Lower leg skin (tissue), 4 donors: Measurements from ENCODE around the gene GSG1L. TPM values are rescaled to one million over a fixed set of nuclear protein-coding genes. Genes with fewer than 3 reads are reported as not detected.

Source experiments
- DNase-seq, 2 donors: peaks; one replicate each; pipeline ENCODE4 v3.0.0-alpha.2; 2019; ENCODE audit warnings: low spot score in 2 of 2
- H3K4me3 ChIP-seq: fragments of 200-600 bp; sonication (generic); 2 replicates; pipeline ENCODE4 v1.5.1; 2017; ENCODE audit warnings: mild to moderate bottlenecking, low read depth; ENCODE audit not compliant: poor library complexity, severe bottlenecking
- CTCF ChIP-seq, 3 donors: fragments of 450-650 bp; IDR thresholded peaks; one replicate each; pipeline ENCODE4 v1.5.1; 2016; ENCODE audit warnings: antibody characterized with exemption in 3 of 3, mild to moderate bottlenecking in 3 of 3, moderate library complexity in 2 of 3
- POLR2A ChIP-seq, 2 donors: fragments of 450-650 bp; IDR thresholded peaks; one replicate each; pipeline ENCODE4 v1.6.1; 2016 to 2017; ENCODE audit warnings: antibody characterized with exemption in 2 of 2, mild to moderate bottlenecking in 1 of 2, moderate library complexity in 1 of 2
- WGBS, 2 donors: methylation state at CpG; one replicate each; pipeline ENCODE4 v1.1.5; 2018; 5-methylcytosine and 5-hydroxymethylcytosine counted together
- intact Hi-C: fragments of 100-400 bp; cut with DNase I; formaldehyde crosslinking; loops from one replicate; pipeline ENCODE4 v1.15.0; 2023; ENCODE audit warnings: low total_unique reads
- total RNA-seq, 4 donors: library from RNA; depleted of rRNA; stranded (reverse); fragments of >200 nt; gene quantifications; one replicate each; pipeline ENCODE4 v1.1.0, GENCODE V29; 2016

The GSG1L gene
- total RNA-seq, 4 donors from 2014 or later: 0.49 to 1.1 (median 0.59) TPM; not detected in 1

GRCh38 chr16:27828671-27829070 lies 234.8 kb downstream of the GSG1L start:
- 92 to 94% methylated on average over 12 of the region's 12 CpGs for WGBS, 2 donors

GRCh38 chr16:27827765-27828164 lies 235.7 kb downstream of the GSG1L start:
- no peak overlapping the region for H3K4me3 ChIP-seq
- DNase-seq: peak in 1 of 2 donors; percentile 20
- TF ChIP-seq POLR2A (IDR thresholded peaks at IDR 0.05) (no peak), CTCF (IDR thresholded peaks at IDR 0.05) (no peak)
- intact Hi-C loops: no loop called here
- whole genome bisulfite sequencing, 2 donors: 76 to 95% methylated on average over 3 of the region's 3 CpGs

More at GRCh38 chr16:27828671-27829070, 234.8 kb downstream of the GSG1L start:
- TF ChIP-seq POLR2A (IDR thresholded peaks at IDR 0.05): no peak
- TF ChIP-seq CTCF (IDR thresholded peaks at IDR 0.05): no peak
- no peak overlapping the region for H3K4me3 ChIP-seq
- peak in 1 of 2 donors; percentile 65 for DNase-seq
- intact Hi-C loops: no loop called here

- intact Hi-C loops: no loop called here
- TF ChIP-seq POLR2A (IDR thresholded peaks at IDR 0.05) (no peak), CTCF (IDR thresholded peaks at IDR 0.05) (no peak)
- 85 to 86% methylated on average over 2 of the region's 2 CpGs for WGBS, 2 donors
- peak in 1 of 2 donors; percentile 34 for DNase-seq
- no peak overlapping the region for H3K4me3 ChIP-seq
Measured at GRCh38 chr16:27826893-27827289, 236.6 kb downstream of the GSG1L start.

- intact Hi-C loops: no loop called here
- DNase-seq: peak in 1 of 2 donors; percentile 76
- whole genome bisulfite sequencing, 2 donors: 82 to 87% methylated on average over 12 of the region's 12 CpGs
- TF ChIP-seq POLR2A (IDR thresholded peaks at IDR 0.05): no peak
- H3K4me3 ChIP-seq: no peak overlapping the region
Measured at GRCh38 chr16:27826081-27826892, 237.2 kb downstream of the GSG1L start.

- no peak overlapping the region for H3K4me3 ChIP-seq
- intact Hi-C loops: no loop called here
- WGBS, 2 donors: 80 to 93% methylated on average over 9 of the region's 9 CpGs
- peak in 1 of 2 donors; percentile 81 for DNase-seq
- TF ChIP-seq CTCF (IDR thresholded peaks at IDR 0.05) (no peak), POLR2A (IDR thresholded peaks at IDR 0.05) (no peak)
Measured at GRCh38 chr16:27824786-27825185, 238.7 kb downstream of the GSG1L start.

GRCh38 chr16:27824006-27824405 lies 239.5 kb downstream of the GSG1L start:
- H3K4me3 ChIP-seq: no peak overlapping the region
- intact Hi-C loops: no loop called here
- peak in 1 of 2 donors; percentile 60 for DNase-seq
- WGBS, 2 donors: 89 to 90% methylated on average over 7 of the region's 7 CpGs
- TF ChIP-seq POLR2A (IDR thresholded peaks at IDR 0.05) (no peak), CTCF (IDR thresholded peaks at IDR 0.05) (no peak)
